H1 (cell line): Measurements from ENCODE around the gene COX7C. TPM values are rescaled to one million over a fixed set of nuclear protein-coding genes. Genes with fewer than 3 reads are reported as not detected.

Source experiments
- ATF2 ChIP-seq: IDR thresholded peaks from 2 replicates; pipeline ENCODE4 v1.6.1; 2012; ENCODE audit warnings: low read length, inconsistent platforms
- BRCA1 ChIP-seq: IDR thresholded peaks from 2 replicates; pipeline ENCODE4 v1.6.1; 2012; ENCODE audit warnings: low read depth, low read length, improper control_type of control experiment
- CBX8 ChIP-seq: fragments of 300-800, 300-1000 bp; sonication (generic); IDR thresholded peaks from 2 replicates; pipeline ENCODE4 v1.7.1; 2016; ENCODE audit warnings: low read depth, low read length, borderline replicate concordance
- CEBPB ChIP-seq: IDR thresholded peaks from 2 replicates; pipeline ENCODE4 v1.6.1; 2012; ENCODE audit warnings: low read depth, low read length
- HDAC2 ChIP-seq, 2 experiments: fragments of 300-600 bp in 1 of 2; sonication (generic) in 1 of 2; IDR thresholded peaks; 2 replicates each; pipeline ENCODE4 v1.6.1; 2011 to 2012; ENCODE audit warnings: low read depth in 2 of 2, low read length in 2 of 2, mild to moderate bottlenecking in 2 of 2, moderate library complexity in 2 of 2, borderline replicate concordance in 1 of 2, inconsistent platforms in 1 of 2
- HDAC6 ChIP-seq: IDR thresholded peaks from one replicate; pipeline ENCODE4 v1.7.1; 2012; ENCODE audit warnings: low read depth, mild to moderate bottlenecking, inconsistent platforms, low read length, moderate library complexity
- KDM5A ChIP-seq: fragments of 200-600 bp; IDR thresholded peaks from 2 replicates; pipeline ENCODE4 v1.7.1; 2012; ENCODE audit warnings: mild to moderate bottlenecking, low read length, inconsistent platforms, mixed read lengths
- MAFK ChIP-seq: IDR thresholded peaks from 2 replicates; pipeline ENCODE4 v1.6.1; 2012; ENCODE audit warnings: low read depth, mild to moderate bottlenecking, improper control_type of control experiment, low read length
- POLR2A ChIP-seq, 2 experiments: IDR thresholded peaks; 1 replicate in 1 of 2; 2 replicates in 1 of 2; pipeline ENCODE4 v1.6.1; 2011; ENCODE audit warnings: low read depth in 2 of 2, low read length in 2 of 2, mild to moderate bottlenecking in 2 of 2; ENCODE audit errors: control extremely low read depth in 1 of 2
- POU5F1 ChIP-seq: IDR thresholded peaks from 2 replicates; pipeline ENCODE4 v1.6.1; 2011; ENCODE audit warnings: low read depth, mild to moderate bottlenecking, low read length, moderate library complexity
- RAD21 ChIP-seq, 2 experiments: IDR thresholded peaks in 1 of 2; conservative IDR thresholded peaks in 1 of 2; 2 replicates each; pipeline ENCODE4 v1.6.1; 2011; ENCODE audit warnings: low read depth in 2 of 2, low read length in 2 of 2, improper control_type of control experiment in 1 of 2, inconsistent platforms in 1 of 2, mild to moderate bottlenecking in 1 of 2, moderate library complexity in 1 of 2
- RNF2 ChIP-seq: fragments of 200-900, 300-1000 bp; sonication (generic); IDR thresholded peaks from 2 replicates; pipeline ENCODE4 v1.7.1; 2016; ENCODE audit warnings: borderline replicate concordance, low read depth, mild to moderate bottlenecking, antibody characterized with exemption, low read length; ENCODE audit not compliant: poor library complexity, severe bottlenecking; ENCODE audit errors: missing control alignments
- SIN3A ChIP-seq, 2 experiments: IDR thresholded peaks in 1 of 2; conservative IDR thresholded peaks in 1 of 2; 2 replicates each; pipeline ENCODE4 v1.6.1; 2011 to 2012; ENCODE audit warnings: low read length in 2 of 2, improper control_type of control experiment in 1 of 2, low read depth in 1 of 2, mild to moderate bottlenecking in 1 of 2
- SIX5 ChIP-seq: IDR thresholded peaks from 2 replicates; pipeline ENCODE4 v1.6.1; 2011; ENCODE audit warnings: mild to moderate bottlenecking, low read depth, low read length
- SP2 ChIP-seq: IDR thresholded peaks from 2 replicates; pipeline ENCODE4 v1.6.1; 2012; ENCODE audit warnings: mild to moderate bottlenecking, low read length, inconsistent platforms
- SRF ChIP-seq: IDR thresholded peaks from 2 replicates; pipeline ENCODE4 v1.6.1; 2011; ENCODE audit warnings: mild to moderate bottlenecking, low read depth, low read length, moderate library complexity
- TAF1 ChIP-seq: IDR thresholded peaks from 2 replicates; pipeline ENCODE4 v1.6.1; 2011; ENCODE audit warnings: mild to moderate bottlenecking, low read depth, low read length
- polyA plus RNA-seq, 7 experiments: library from polyadenylated mRNA; depleted of rRNA in 3 of 7; stranded (reverse) in 5 of 7; unstranded in 2 of 7; fragments of >200 nt in 5 of 7; fragments of 200-250 nt in 2 of 7; gene quantifications; 1 replicate in 5 of 7; 2 replicates in 1 of 7; 4 replicates in 1 of 7; pipeline versions ENCODE4 v1.2.1 to v1.2.3, GENCODE V29; 2011 to 2013; ENCODE audit warnings: missing spikeins in 2 of 7, mixed read lengths in 2 of 7
- total RNA-seq: library from RNA; stranded (reverse); fragmentation: NEBNext Ultra II Directional; extraction: Animal tissue kit (Norgen Biotek cat#: 25700); gene quantifications from 2 replicates; pipeline ENCODE4 v1.2.1, GENCODE V29; 2021
- TF ChIP-seq, protein P1 (sequence below): IDR thresholded peaks from 2 replicates; pipeline ENCODE4 v1.6.1; 2012; ENCODE audit warnings: inconsistent platforms
- TF ChIP-seq, protein P2 (sequence below): IDR thresholded peaks from 2 replicates; pipeline ENCODE4 v1.6.1; 2011; ENCODE audit warnings: low read length, improper control_type of control experiment

COX7C gene
- total and polyA plus RNA-seq, 2 of the 8 experiments (the other 6 are each of a cell fraction or from before 2014, with no cell fraction given) = 1,059 to 1,207 TPM

GRCh38 chr5:86617756-86618576 lies at the start of gene COX7C (continued):
- TF ChIP-seq RAD21 (IDR thresholded peaks at IDR 0.05 in 1 of 2, conservative IDR thresholded peaks at IDR 0.05 in 1 of 2; ENCODE audit: low read depth in 2 of 2, low read length in 2 of 2) = no peak
- TF ChIP-seq, protein P1, sequence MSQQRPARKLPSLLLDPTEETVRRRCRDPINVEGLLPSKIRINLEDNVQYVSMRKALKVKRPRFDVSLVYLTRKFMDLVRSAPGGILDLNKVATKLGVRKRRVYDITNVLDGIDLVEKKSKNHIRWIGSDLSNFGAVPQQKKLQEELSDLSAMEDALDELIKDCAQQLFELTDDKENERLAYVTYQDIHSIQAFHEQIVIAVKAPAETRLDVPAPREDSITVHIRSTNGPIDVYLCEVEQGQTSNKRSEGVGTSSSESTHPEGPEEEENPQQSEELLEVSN = no peak
- TF ChIP-seq RNF2 = no peak
- 0 out of 2 replicates have a peak, but pooled peaks have one; percentile 2 for TF ChIP-seq POU5F1
- TF ChIP-seq CEBPB = no peak
- no peak for TF ChIP-seq BRCA1
- peak; percentile 97 for TF ChIP-seq SIX5
- peak; percentile 96 for TF ChIP-seq TAF1
- no peak for TF ChIP-seq ATF2
- peak; percentile 69 to 94 for TF ChIP-seq POLR2A (IDR thresholded peaks at IDR 0.05; ENCODE audit: control extremely low read depth in 1 of 2, low read depth in 2 of 2, low read length in 2 of 2)
- TF ChIP-seq SP2 = no peak
- peak; percentile 75 to 81; a peak in 3 of 4 replicates for TF ChIP-seq SIN3A (conservative IDR thresholded peaks at IDR 0.05 in 1 of 2, IDR thresholded peaks at IDR 0.05 in 1 of 2; ENCODE audit: low read depth in 1 of 2, low read length in 2 of 2)
- TF ChIP-seq, protein P2, sequence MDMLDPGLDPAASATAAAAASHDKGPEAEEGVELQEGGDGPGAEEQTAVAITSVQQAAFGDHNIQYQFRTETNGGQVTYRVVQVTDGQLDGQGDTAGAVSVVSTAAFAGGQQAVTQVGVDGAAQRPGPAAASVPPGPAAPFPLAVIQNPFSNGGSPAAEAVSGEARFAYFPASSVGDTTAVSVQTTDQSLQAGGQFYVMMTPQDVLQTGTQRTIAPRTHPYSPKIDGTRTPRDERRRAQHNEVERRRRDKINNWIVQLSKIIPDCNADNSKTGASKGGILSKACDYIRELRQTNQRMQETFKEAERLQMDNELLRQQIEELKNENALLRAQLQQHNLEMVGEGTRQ = no peak
- no peak; the same call in 1 of the 2 replicates for TF ChIP-seq SRF
- peak; percentile 46; the same call in 1 of the 2 replicates for TF ChIP-seq KDM5A
- no peak for TF ChIP-seq HDAC2 (IDR thresholded peaks at IDR 0.05; ENCODE audit: borderline replicate concordance in 1 of 2, low read depth in 2 of 2, low read length in 2 of 2)
- no peak for TF ChIP-seq MAFK
- no peak for TF ChIP-seq CBX8
- TF ChIP-seq HDAC6 = no peak
